Ishikawa (cell line): ENCODE measurements around the gene SETBP1.

Source experiments
- CEBPB ChIP-seq: IDR thresholded peaks from 2 replicates; pipeline ENCODE4 v1.6.1; 2012
- CREB1 ChIP-seq: IDR thresholded peaks from 2 replicates; pipeline ENCODE4 v1.6.1; 2012; ENCODE audit warnings: low read depth
- EGR1 ChIP-seq: IDR thresholded peaks from 2 replicates; pipeline ENCODE4 v1.6.1; 2012
- FOXM1 ChIP-seq: IDR thresholded peaks from 2 replicates; pipeline ENCODE4 v1.6.1; 2012; ENCODE audit warnings: low read depth, borderline replicate concordance
- RAD21 ChIP-seq: IDR thresholded peaks from 2 replicates; pipeline ENCODE4 v1.6.1; 2012; ENCODE audit warnings: low read depth
- REST ChIP-seq: IDR thresholded peaks from 2 replicates; pipeline ENCODE4 v1.6.1; 2012; ENCODE audit warnings: low read depth, mild to moderate bottlenecking
- TAF1 ChIP-seq: IDR thresholded peaks from 2 replicates; pipeline ENCODE4 v1.6.1; 2012; ENCODE audit warnings: low read depth, mild to moderate bottlenecking
- TCF12 ChIP-seq: IDR thresholded peaks from 2 replicates; pipeline ENCODE4 v1.6.1; 2012; ENCODE audit warnings: low read depth
- USF1 ChIP-seq: IDR thresholded peaks from 2 replicates; pipeline ENCODE4 v1.6.1; 2012
- YY1 ChIP-seq: IDR thresholded peaks from 2 replicates; pipeline ENCODE4 v1.6.1; 2012; ENCODE audit warnings: low read depth

GRCh38 chr18:44771956-44772917 lies 91.5 kb downstream of the SETBP1 start:
- TF ChIP-seq CEBPB (no peak), TAF1 (no peak), USF1 (no peak), FOXM1 (no peak), RAD21 (no peak), CREB1 (no peak), EGR1 (no peak), REST (no peak), TCF12 (no peak), YY1 (no peak)
